Measurements from ENCODE around the gene CDH22. TPM values are rescaled to one million over a fixed set of nuclear protein-coding genes. Genes with fewer than 3 reads are reported as not detected.

Gene CDH22
- polyA plus RNA-seq, 1 donor, result 0.37 TPM

DNA sequence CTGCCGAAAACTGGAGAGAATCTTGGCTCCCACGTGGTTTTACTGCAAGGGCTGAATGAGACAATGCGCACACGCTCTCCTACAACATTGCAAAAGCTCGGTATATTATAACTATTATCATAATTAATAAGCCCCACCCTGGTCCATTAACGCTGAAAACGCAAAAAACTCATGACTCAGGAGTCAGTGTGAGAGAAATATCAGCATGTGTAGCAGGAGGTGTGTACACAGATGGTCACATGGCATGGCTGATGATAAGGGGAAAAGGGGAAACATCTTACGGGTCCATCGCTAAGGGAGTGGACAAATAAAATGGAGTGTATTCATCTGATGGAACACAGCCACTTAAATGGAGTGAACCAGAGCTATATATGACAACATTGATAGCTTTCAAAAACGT, 29.2 kb downstream of the CDH22 start:
- WGBS (ENCODE audit: insufficient coverage, low lambda C conversion rate), result 45% methylated on average over 4 of the region's 10 CpGs
- Histone ChIP-seq H3K36me3 (ENCODE audit: control insufficient read depth, insufficient read depth, low read length) (no peaks in the 10 kb centered on the region), H3K9me3 (ENCODE audit: control insufficient read depth, low read depth, low read length) (no peaks in the 10 kb centered on the region), H3K4me3 (ENCODE audit: low read length) (no peak overlapping the region), H3K27ac (ENCODE audit: low read length) (no peak overlapping the region), H3K4me1 (ENCODE audit: control insufficient read depth, insufficient read depth, low read length) (no peaks in the 10 kb centered on the region), H3K27me3 (ENCODE audit: control insufficient read depth, insufficient read depth, low read length) (peaks cover 39% of the 10 kb centered on the region)
- no peak for DNase-seq

DNA sequence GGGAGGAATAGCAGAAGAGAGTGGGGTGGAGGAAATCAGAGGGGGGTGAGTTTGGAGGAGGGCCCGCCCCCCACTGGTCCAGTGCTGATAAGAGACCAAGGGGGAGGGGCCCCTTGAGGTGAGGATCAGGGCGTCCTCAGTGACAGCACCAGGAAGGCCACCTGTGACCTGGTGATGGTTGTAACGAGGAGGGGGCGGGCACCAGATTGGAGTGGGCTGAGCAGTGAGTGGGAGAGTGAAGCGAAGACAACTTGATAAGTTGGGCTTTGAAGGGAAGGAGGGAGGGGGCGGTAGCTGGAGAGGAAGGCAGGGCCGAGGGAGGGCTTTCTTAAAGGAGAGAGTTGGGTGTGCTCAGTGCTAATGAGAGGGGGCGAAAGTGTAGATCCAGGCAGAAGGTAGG, 30.7 kb downstream of the CDH22 start:
- DNase-seq, result no peak
- Histone ChIP-seq H3K4me3 (ENCODE audit: low read length) (no peak overlapping the region), H3K36me3 (ENCODE audit: control insufficient read depth, insufficient read depth, low read length) (no peaks in the 10 kb centered on the region), H3K27me3 (ENCODE audit: control insufficient read depth, insufficient read depth, low read length) (peaks cover 40% of the 10 kb centered on the region), H3K27ac (ENCODE audit: low read length) (no peak overlapping the region), H3K9me3 (ENCODE audit: control insufficient read depth, low read depth, low read length) (no peaks in the 10 kb centered on the region), H3K4me1 (ENCODE audit: control insufficient read depth, insufficient read depth, low read length) (no peaks in the 10 kb centered on the region)
- WGBS (ENCODE audit: insufficient coverage, low lambda C conversion rate), result 7% methylated on average over 2 of the region's 8 CpGs

GRCh38 chr20:46276531-46276930, 31.8 kb downstream of the CDH22 start:
- Histone ChIP-seq H3K36me3 (ENCODE audit: control insufficient read depth, insufficient read depth, low read length) (no peaks in the 10 kb centered on the region), H3K4me1 (ENCODE audit: control insufficient read depth, insufficient read depth, low read length) (no peaks in the 10 kb centered on the region), H3K27me3 (ENCODE audit: control insufficient read depth, insufficient read depth, low read length) (peaks cover 40% of the 10 kb centered on the region), H3K4me3 (ENCODE audit: low read length) (no peak overlapping the region), H3K27ac (ENCODE audit: low read length) (no peak overlapping the region), H3K9me3 (ENCODE audit: control insufficient read depth, low read depth, low read length) (no peaks in the 10 kb centered on the region)
- DNase-seq, result no peak
- no CpG with 5 or more reads among the region's 4 CpGs for WGBS (ENCODE audit: insufficient coverage, low lambda C conversion rate)

DNA sequence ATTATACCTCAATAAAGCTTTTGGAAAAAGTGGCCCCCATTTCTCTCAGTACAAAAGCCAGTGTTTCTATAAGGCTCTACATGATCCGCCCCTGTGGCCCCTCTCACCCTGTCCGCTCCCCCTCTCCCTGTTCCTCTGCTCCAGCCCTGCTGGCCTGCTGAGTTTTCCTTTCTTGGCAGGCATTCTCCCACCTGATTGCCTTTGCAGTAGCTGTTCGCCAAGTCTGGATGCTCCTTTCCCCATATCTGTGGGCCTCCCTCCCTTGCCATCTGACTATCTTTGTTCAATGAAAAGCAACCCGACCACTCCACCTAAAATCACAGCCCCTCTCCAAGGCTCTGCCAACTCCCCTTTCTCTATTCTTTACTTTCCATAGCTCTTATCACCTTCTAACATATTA, 33.2 kb downstream of the CDH22 start:
- WGBS (ENCODE audit: insufficient coverage, low lambda C conversion rate), result 29% methylated on average over 1 of the region's 4 CpGs
- peaks cover 44% of the 10 kb centered on the region for H3K27me3 ChIP-seq (ENCODE audit: control insufficient read depth, insufficient read depth, low read length)

GRCh38 chr20:46273717-46274116, 34.6 kb downstream of the CDH22 start:
- DNase-seq, result no peak
- WGBS (ENCODE audit: insufficient coverage, low lambda C conversion rate), result 57% methylated on average over 1 of the region's 2 CpGs
- H3K36me3 ChIP-seq (ENCODE audit: control insufficient read depth, insufficient read depth, low read length), result no peaks in the 10 kb centered on the region
- H3K27ac ChIP-seq (ENCODE audit: low read length), result no peak overlapping the region
- no peaks in the 10 kb centered on the region for H3K4me1 ChIP-seq (ENCODE audit: control insufficient read depth, insufficient read depth, low read length)
- H3K9me3 ChIP-seq (ENCODE audit: control insufficient read depth, low read depth, low read length), result no peaks in the 10 kb centered on the region
- no peak overlapping the region for H3K4me3 ChIP-seq (ENCODE audit: low read length)
- H3K27me3 ChIP-seq (ENCODE audit: control insufficient read depth, insufficient read depth, low read length), result peaks cover 51% of the 10 kb centered on the region

More for the DNA sequence above, 33.2 kb downstream of the CDH22 start:
- Histone ChIP-seq H3K27ac (ENCODE audit: low read length) (no peak overlapping the region), H3K4me3 (ENCODE audit: low read length) (no peak overlapping the region), H3K36me3 (ENCODE audit: control insufficient read depth, insufficient read depth, low read length) (no peaks in the 10 kb centered on the region), H3K9me3 (ENCODE audit: control insufficient read depth, low read depth, low read length) (no peaks in the 10 kb centered on the region), H3K4me1 (ENCODE audit: control insufficient read depth, insufficient read depth, low read length) (no peaks in the 10 kb centered on the region)
- DNase-seq, result no peak

GRCh38 chr20:46272389-46273047, 35.8 kb downstream of the CDH22 start:
- H3K4me1 ChIP-seq (ENCODE audit: control insufficient read depth, insufficient read depth, low read length), result no peaks in the 10 kb centered on the region
- H3K9me3 ChIP-seq (ENCODE audit: control insufficient read depth, low read depth, low read length), result no peaks in the 10 kb centered on the region
- H3K27me3 ChIP-seq (ENCODE audit: control insufficient read depth, insufficient read depth, low read length), result peaks cover 53% of the 10 kb centered on the region
- H3K27ac ChIP-seq (ENCODE audit: low read length), result no peak overlapping the region
- no peak overlapping the region for H3K4me3 ChIP-seq (ENCODE audit: low read length)
- WGBS (ENCODE audit: insufficient coverage, low lambda C conversion rate), result no CpG with 5 or more reads among the region's 1 CpG
- H3K36me3 ChIP-seq (ENCODE audit: control insufficient read depth, insufficient read depth, low read length), result no peaks in the 10 kb centered on the region
- no peak for DNase-seq

DNA sequence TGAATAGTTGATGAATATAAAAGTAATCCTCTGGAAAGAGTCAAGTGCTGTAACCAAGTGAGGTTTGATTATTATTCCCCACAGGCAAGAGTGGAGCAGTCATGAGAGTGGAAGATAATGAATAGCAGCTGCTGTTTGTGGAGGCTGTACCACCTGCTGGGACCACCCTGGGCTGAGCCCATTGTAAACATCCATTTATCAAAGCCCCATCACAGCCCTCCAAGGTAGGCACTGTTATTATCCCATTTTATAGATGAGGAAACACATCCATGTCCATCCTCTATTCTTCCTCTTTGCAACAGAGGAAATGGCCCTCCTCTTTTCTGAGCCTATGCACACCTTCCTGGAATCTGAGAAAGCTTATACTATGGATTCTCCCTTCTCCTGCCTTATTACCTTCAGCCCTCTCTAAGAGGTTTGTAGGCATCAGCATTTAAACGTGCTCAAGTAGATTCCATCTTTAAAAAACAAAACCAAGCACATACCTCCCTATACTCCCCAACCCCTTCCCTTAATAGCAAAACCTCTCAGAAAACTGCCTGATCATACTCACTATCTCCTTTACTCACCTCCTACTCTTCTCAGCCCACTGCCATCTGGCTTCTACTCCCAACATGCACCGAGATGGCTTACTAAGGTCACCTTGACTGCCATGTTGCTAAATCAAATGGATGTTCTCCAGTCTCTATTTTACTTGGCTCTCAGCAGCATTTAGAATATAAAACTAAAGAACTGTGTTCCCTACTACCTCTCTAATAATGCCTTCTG, 37.1 kb downstream of the CDH22 start:
- Histone ChIP-seq H3K4me3 (ENCODE audit: low read length) (no peak overlapping the region), H3K4me1 (ENCODE audit: control insufficient read depth, insufficient read depth, low read length) (no peaks in the 10 kb centered on the region), H3K27me3 (ENCODE audit: control insufficient read depth, insufficient read depth, low read length) (peaks cover 48% of the 10 kb centered on the region), H3K36me3 (ENCODE audit: control insufficient read depth, insufficient read depth, low read length) (no peaks in the 10 kb centered on the region), H3K9me3 (ENCODE audit: control insufficient read depth, low read depth, low read length) (no peaks in the 10 kb centered on the region), H3K27ac (ENCODE audit: low read length) (no peak overlapping the region)
- no peak for DNase-seq
- WGBS (ENCODE audit: insufficient coverage, low lambda C conversion rate), result 83% methylated on average over 1 of the region's 2 CpGs

GRCh38 chr20:46269372-46269771, 38.9 kb downstream of the CDH22 start:
- Histone ChIP-seq H3K36me3 (ENCODE audit: control insufficient read depth, insufficient read depth, low read length) (no peaks in the 10 kb centered on the region), H3K9me3 (ENCODE audit: control insufficient read depth, low read depth, low read length) (no peaks in the 10 kb centered on the region), H3K27ac (ENCODE audit: low read length) (no peak overlapping the region), H3K4me1 (ENCODE audit: control insufficient read depth, insufficient read depth, low read length) (no peaks in the 10 kb centered on the region), H3K4me3 (ENCODE audit: low read length) (no peak overlapping the region), H3K27me3 (ENCODE audit: control insufficient read depth, insufficient read depth, low read length) (peaks cover 43% of the 10 kb centered on the region)
- no CpG with 5 or more reads among the region's 7 CpGs for WGBS (ENCODE audit: insufficient coverage, low lambda C conversion rate)
- DNase-seq, result no peak

DNA sequence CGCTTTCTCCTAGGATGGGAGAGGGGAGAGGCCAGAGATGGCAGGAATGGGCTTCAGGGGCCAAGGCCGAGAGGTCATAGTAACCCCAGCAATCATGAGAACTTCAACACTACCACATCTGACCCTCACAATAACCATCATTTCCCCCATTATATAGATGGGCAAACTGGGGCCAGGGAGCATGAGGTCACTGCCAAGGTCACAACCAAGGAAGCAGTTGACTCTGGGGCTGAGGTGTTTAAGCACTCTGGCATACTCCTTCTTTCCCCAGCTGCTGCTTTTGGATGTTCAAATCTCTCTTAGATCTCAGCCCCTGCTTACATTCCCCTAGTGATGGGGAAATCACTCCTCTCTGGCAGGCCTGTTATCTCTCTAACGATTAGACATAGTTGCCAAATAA, 39.6 kb downstream of the CDH22 start:
- no peak for DNase-seq
- no peaks in the 10 kb centered on the region for H3K36me3 ChIP-seq (ENCODE audit: control insufficient read depth, insufficient read depth, low read length)
- H3K27ac ChIP-seq (ENCODE audit: low read length), result no peak overlapping the region
- H3K4me3 ChIP-seq (ENCODE audit: low read length), result no peak overlapping the region
- H3K9me3 ChIP-seq (ENCODE audit: control insufficient read depth, low read depth, low read length), result no peaks in the 10 kb centered on the region
- H3K27me3 ChIP-seq (ENCODE audit: control insufficient read depth, insufficient read depth, low read length), result peaks cover 38% of the 10 kb centered on the region
- no peaks in the 10 kb centered on the region for H3K4me1 ChIP-seq (ENCODE audit: control insufficient read depth, insufficient read depth, low read length)
- 100% methylated on average over 1 of the region's 3 CpGs for WGBS (ENCODE audit: insufficient coverage, low lambda C conversion rate)

- H3K4me1 ChIP-seq (ENCODE audit: control insufficient read depth, insufficient read depth, low read length), result no peaks in the 10 kb centered on the region
- no peaks in the 10 kb centered on the region for H3K9me3 ChIP-seq (ENCODE audit: control insufficient read depth, low read depth, low read length)
- no peaks in the 10 kb centered on the region for H3K36me3 ChIP-seq (ENCODE audit: control insufficient read depth, insufficient read depth, low read length)
- peaks cover 34% of the 10 kb centered on the region for H3K27me3 ChIP-seq (ENCODE audit: control insufficient read depth, insufficient read depth, low read length)
- H3K4me3 ChIP-seq (ENCODE audit: low read length), result no peak overlapping the region
- no peak overlapping the region for H3K27ac ChIP-seq (ENCODE audit: low read length)
- DNase-seq, result no peak
- WGBS (ENCODE audit: insufficient coverage, low lambda C conversion rate), result 0% methylated on average over 1 of the region's 19 CpGs
Measured at GRCh38 chr20:46268131-46268614, 40.1 kb downstream of the CDH22 start.
